Measurements from ENCODE around the gene EPGN.
"Not testable (repeated sequence)": the region's sequence is repeated elsewhere in the genome, so short reads cannot be mapped to it uniquely, and the experiment has no call there.

The EPGN gene

DNA sequence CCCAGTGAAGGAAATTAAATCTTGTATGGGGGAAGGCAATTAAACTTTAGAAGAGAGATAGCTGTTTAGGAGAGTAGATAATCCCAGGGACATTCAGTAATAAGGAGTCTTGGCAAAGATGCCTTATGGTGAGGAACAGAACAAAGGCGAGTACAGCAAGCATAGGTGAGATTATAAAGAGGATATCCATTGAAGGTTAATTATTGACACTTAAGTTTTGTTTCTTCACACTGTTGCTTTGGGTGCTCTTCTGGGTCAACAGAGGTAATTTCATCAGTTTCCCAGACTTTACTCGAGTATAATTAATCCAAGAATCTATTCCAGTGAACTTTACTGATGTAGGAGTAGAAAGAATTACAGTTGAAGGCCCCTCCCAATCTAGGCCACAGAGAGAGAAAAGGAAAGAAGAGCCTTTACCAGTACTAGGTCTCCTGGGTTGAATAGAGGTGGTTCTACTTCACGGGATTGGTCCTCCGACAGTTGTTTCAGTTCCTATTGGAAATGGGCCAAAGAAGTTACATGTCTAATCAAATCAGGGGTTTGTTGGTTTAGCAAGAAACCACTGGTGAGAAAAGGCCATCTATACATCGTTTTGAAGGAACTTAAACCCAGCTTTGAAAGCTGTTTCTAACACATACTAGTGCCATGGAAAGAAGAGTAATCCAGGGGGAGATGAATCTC is 27.2 kb downstream of the EPGN start:
- H3K9me3 Mint-ChIP-seq = no peaks in the 10 kb centered on the region
- no peaks in the 10 kb centered on the region for H3K36me3 Mint-ChIP-seq (ENCODE audit: low read depth)
- no peak overlapping the region for H3K27ac Mint-ChIP-seq
- no peak for DNase-seq (ENCODE audit: low spot score)
- no peak overlapping the region for H3K4me3 Mint-ChIP-seq
- H3K27me3 Mint-ChIP-seq (ENCODE audit: low read depth) = peaks cover 9% of the 10 kb centered on the region
- H3K4me1 Mint-ChIP-seq (ENCODE audit: low read depth) = no peaks in the 10 kb centered on the region

GRCh38 chr4:74338792-74339333 is 30.6 kb downstream of the EPGN start:
- peaks cover 2% of the 10 kb centered on the region for H3K27me3 Mint-ChIP-seq (ENCODE audit: low read depth)
- peaks cover 5% of the 10 kb centered on the region for H3K9me3 Mint-ChIP-seq
- no peak overlapping the region for H3K4me3 Mint-ChIP-seq
- H3K4me1 Mint-ChIP-seq (ENCODE audit: low read depth) = no peaks in the 10 kb centered on the region
- no peak overlapping the region for H3K27ac Mint-ChIP-seq
- DNase-seq (ENCODE audit: low spot score) = no peak
- H3K36me3 Mint-ChIP-seq (ENCODE audit: low read depth) = no peaks in the 10 kb centered on the region

GRCh38 chr4:74339501-74339900 is 31.2 kb downstream of the EPGN start:
- DNase-seq (ENCODE audit: low spot score) = no peak
- Mint-ChIP-seq H3K27me3 (ENCODE audit: low read depth) (no peaks in the 10 kb centered on the region), H3K27ac (no peak overlapping the region), H3K36me3 (ENCODE audit: low read depth) (no peaks in the 10 kb centered on the region), H3K9me3 (peaks cover 7% of the 10 kb centered on the region), H3K4me3 (no peak overlapping the region), H3K4me1 (ENCODE audit: low read depth) (no peaks in the 10 kb centered on the region)

DNA sequence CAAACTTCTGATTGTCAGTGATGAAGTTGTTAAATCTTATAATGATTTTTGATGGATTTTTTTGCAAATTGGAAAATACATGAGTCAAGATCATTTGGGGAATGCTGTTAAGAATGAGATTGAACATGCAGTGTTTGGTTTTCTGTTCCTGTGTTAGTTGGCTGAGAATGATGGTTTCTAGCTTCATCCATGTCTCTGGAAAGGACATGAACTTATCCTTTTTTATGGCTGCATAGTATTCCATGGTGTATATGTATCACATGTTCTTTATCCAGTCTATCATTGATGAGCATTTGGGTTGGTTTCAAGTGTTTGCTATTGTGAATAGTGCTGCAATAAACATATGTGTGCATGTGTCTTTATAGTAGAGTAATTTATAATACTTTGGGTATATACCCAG is 32.2 kb downstream of the EPGN start:
- H3K36me3 Mint-ChIP-seq (ENCODE audit: low read depth); DNase-seq (ENCODE audit: low spot score); H3K4me1 Mint-ChIP-seq (ENCODE audit: low read depth); H3K27me3 Mint-ChIP-seq (ENCODE audit: low read depth); H3K4me3 Mint-ChIP-seq; H3K27ac Mint-ChIP-seq: not testable (repeated sequence)
- H3K9me3 Mint-ChIP-seq = peaks cover 15% of the 10 kb centered on the region

- no peak for DNase-seq (ENCODE audit: low spot score)
- no peaks in the 10 kb centered on the region for H3K36me3 Mint-ChIP-seq (ENCODE audit: low read depth)
- H3K27ac Mint-ChIP-seq = no peak overlapping the region
- H3K4me3 Mint-ChIP-seq = no peak overlapping the region
- no peaks in the 10 kb centered on the region for H3K4me1 Mint-ChIP-seq (ENCODE audit: low read depth)
- peaks cover 15% of the 10 kb centered on the region for H3K9me3 Mint-ChIP-seq
- H3K27me3 Mint-ChIP-seq (ENCODE audit: low read depth) = no peaks in the 10 kb centered on the region
Observed at GRCh38 chr4:74344031-74344430, 35.8 kb downstream of the EPGN start.

DNA sequence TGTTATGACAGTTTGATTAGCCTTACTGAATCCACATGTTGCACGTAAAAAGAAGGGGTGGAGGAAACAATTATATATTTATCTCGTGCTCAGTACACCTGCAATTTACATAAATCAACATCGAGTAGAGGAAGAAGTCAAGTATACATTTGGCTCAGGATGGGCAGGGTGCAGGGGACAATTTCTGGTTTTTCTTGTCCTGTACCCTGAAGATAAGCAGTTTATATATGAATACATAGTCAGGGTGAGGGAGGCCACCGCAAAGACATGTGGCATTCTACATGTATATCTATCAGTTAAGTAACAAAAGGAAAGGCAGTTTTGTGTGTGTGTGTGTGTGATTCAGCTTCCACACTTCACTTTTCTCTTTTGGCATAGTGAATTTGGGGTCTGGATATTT is 45.6 kb downstream of the EPGN start:
- DNase-seq (ENCODE audit: low spot score) = no peak
- H3K9me3 Mint-ChIP-seq = no peaks in the 10 kb centered on the region
- H3K27me3 Mint-ChIP-seq (ENCODE audit: low read depth) = peaks cover 15% of the 10 kb centered on the region
- H3K4me3 Mint-ChIP-seq = no peak overlapping the region
- H3K4me1 Mint-ChIP-seq (ENCODE audit: low read depth) = no peaks in the 10 kb centered on the region
- no peaks in the 10 kb centered on the region for H3K36me3 Mint-ChIP-seq (ENCODE audit: low read depth)
- no peak overlapping the region for H3K27ac Mint-ChIP-seq

DNA sequence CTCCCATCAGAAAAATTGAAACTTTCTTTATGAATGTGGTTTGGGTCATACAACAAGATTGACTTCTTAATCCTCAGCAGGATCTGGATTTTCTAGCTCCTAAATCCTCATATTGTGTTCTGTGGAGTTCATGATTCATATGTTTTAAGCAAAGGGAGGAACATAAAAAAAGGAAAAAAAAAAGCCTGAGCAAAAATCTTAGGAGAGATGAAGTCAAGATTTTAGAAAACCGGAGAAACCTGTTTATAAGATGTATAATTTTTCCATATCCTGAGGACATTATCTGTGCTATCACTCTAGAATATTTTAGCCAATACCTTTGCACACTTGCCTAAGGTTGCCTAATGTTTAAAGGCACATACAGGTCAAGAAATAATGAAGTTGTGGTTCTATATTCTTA is 49.7 kb downstream of the EPGN start:
- Mint-ChIP-seq H3K4me3 (no peak overlapping the region), H3K27me3 (ENCODE audit: low read depth) (peaks cover 18% of the 10 kb centered on the region), H3K27ac (no peak overlapping the region), H3K9me3 (no peaks in the 10 kb centered on the region), H3K4me1 (ENCODE audit: low read depth) (no peaks in the 10 kb centered on the region), H3K36me3 (ENCODE audit: low read depth) (no peaks in the 10 kb centered on the region)
- DNase-seq (ENCODE audit: low spot score) = no peak

DNA sequence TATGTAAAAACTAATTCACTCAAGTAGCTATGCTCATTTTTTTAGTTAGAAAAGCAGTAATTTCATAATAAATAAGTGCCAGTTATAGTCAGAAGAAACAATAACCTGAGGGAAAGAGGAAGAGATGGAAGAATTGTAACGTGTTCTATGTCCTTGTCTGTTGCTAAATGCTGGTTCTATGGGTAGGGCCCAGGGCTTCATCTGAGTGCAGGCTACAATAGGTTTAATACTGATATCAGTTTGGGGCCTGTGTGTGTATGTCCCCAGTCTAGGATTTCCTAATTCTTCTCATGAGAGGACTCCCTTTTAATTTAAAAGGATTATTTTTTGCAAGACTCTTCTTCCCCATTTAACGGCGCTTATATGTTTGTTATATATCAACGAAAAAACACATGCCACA is 53.4 kb downstream of the EPGN start:
- H3K9me3 Mint-ChIP-seq = no peaks in the 10 kb centered on the region
- H3K36me3 Mint-ChIP-seq (ENCODE audit: low read depth) = no peaks in the 10 kb centered on the region
- no peak overlapping the region for H3K27ac Mint-ChIP-seq
- peaks cover 9% of the 10 kb centered on the region for H3K4me1 Mint-ChIP-seq (ENCODE audit: low read depth)
- H3K4me3 Mint-ChIP-seq = no peak overlapping the region
- no peak for DNase-seq (ENCODE audit: low spot score)
- peaks cover 36% of the 10 kb centered on the region for H3K27me3 Mint-ChIP-seq (ENCODE audit: low read depth)

- no peaks in the 10 kb centered on the region for H3K9me3 Mint-ChIP-seq
- no peak overlapping the region for H3K4me3 Mint-ChIP-seq
- peaks cover 9% of the 10 kb centered on the region for H3K4me1 Mint-ChIP-seq (ENCODE audit: low read depth)
- peaks cover 41% of the 10 kb centered on the region for H3K27me3 Mint-ChIP-seq (ENCODE audit: low read depth)
- no peak overlapping the region for H3K27ac Mint-ChIP-seq
- no peak for DNase-seq (ENCODE audit: low spot score)
- H3K36me3 Mint-ChIP-seq (ENCODE audit: low read depth) = no peaks in the 10 kb centered on the region
Observed at GRCh38 chr4:74362347-74362746, 54.1 kb downstream of the EPGN start.

DNA sequence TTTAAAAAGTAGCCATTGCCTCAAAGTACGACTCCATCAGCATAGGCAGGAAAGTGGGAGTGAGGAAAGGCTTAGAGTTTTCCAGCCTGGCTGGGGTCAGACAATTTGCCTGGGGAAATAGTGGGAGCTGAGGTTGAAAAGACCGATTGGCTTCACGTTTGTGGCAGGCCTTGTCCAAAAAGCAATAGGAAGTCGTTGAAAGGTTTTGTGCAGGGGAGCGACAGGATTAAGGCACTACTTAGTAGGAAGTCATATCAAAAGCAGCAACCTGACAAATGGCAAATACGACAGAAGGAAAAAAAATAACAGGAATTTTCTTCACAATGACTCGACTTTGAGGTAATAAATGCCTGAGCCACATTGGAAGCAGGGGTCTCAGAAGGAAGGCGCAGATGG is 56.0 kb downstream of the EPGN start:
- no peaks in the 10 kb centered on the region for H3K9me3 Mint-ChIP-seq
- H3K4me1 Mint-ChIP-seq (ENCODE audit: low read depth) = peaks cover 9% of the 10 kb centered on the region
- H3K4me3 Mint-ChIP-seq = no peak overlapping the region
- no peak overlapping the region for H3K27ac Mint-ChIP-seq
- no peaks in the 10 kb centered on the region for H3K36me3 Mint-ChIP-seq (ENCODE audit: low read depth)
- peaks cover 50% of the 10 kb centered on the region for H3K27me3 Mint-ChIP-seq (ENCODE audit: low read depth)
- DNase-seq (ENCODE audit: low spot score) = no peak

GRCh38 chr4:74364652-74365491 is 56.6 kb downstream of the EPGN start, which contains the start of gene EREG:
TSS of gene EREG (plus strand) at chr4:74365145. CDS start at chr4:74365309, 164 bp downstream.
- no peak within 1 kb of the TSS for H3K27ac Mint-ChIP-seq
- H3K27me3 Mint-ChIP-seq (ENCODE audit: low read depth) = peaks cover 50% of the 10 kb centered on the region
- peaks cover 9% of the 10 kb centered on the region for H3K4me1 Mint-ChIP-seq (ENCODE audit: low read depth)
- DNase-seq (ENCODE audit: low spot score) = peak; percentile 6
- no peaks in the 10 kb centered on the region for H3K9me3 Mint-ChIP-seq
- no peaks in the 10 kb centered on the region for H3K36me3 Mint-ChIP-seq (ENCODE audit: low read depth)
- peak within 1 kb of the TSS; percentile 76 for H3K4me3 Mint-ChIP-seq

DNA sequence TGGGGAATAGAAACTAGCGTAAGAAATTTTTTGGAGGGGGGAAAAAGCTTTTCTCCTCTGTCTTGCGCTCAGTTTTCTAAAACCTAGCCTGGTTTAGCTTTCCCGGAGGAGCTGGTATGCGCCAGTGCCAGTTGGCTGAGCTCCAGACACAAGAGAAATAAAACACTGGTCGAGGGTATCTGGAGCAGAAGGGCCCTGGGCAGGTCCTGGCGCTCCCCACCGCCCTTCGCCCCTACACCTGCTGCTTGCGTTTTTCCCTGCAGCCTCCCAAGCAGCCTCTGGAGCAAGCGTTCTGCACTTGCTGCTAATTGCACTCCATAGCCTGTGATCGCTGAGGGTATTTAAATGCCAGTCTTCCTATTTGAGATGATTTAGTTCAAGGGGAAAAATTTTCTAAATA is 57.5 kb downstream of the EPGN start:
- Mint-ChIP-seq H3K9me3 (no peaks in the 10 kb centered on the region), H3K4me3 (no peak overlapping the region), H3K4me1 (ENCODE audit: low read depth) (peaks cover 9% of the 10 kb centered on the region), H3K27me3 (ENCODE audit: low read depth) (peaks cover 53% of the 10 kb centered on the region), H3K27ac (no peak overlapping the region), H3K36me3 (ENCODE audit: low read depth) (no peaks in the 10 kb centered on the region)
- no peak for DNase-seq (ENCODE audit: low spot score)
